HUES48 (cell line): Measurements from ENCODE around the gene C10orf71.

Source experiments
- H3K27ac ChIP-seq: one replicate; pipeline ENCODE4 v1.7.0; 2013; ENCODE audit warnings: low read depth, low read length, inconsistent platforms
- H3K27me3 ChIP-seq: 2 replicates; pipeline ENCODE4 v1.6.1; 2013; ENCODE audit warnings: mild to moderate bottlenecking, low read length; ENCODE audit not compliant: control insufficient read depth, insufficient read depth
- H3K36me3 ChIP-seq: 2 replicates; pipeline ENCODE4 v1.6.1; 2013; ENCODE audit warnings: low read length; ENCODE audit not compliant: control insufficient read depth, insufficient read depth
- H3K4me1 ChIP-seq: 2 replicates; pipeline ENCODE4 v1.6.1; 2013; ENCODE audit warnings: mild to moderate bottlenecking, low read length; ENCODE audit not compliant: control insufficient read depth, insufficient read depth
- H3K4me3 ChIP-seq: 2 replicates; pipeline ENCODE4 v1.5.1; 2013; ENCODE audit warnings: mild to moderate bottlenecking, low read depth, low read length
- H3K9ac ChIP-seq: 2 replicates; pipeline ENCODE4 v1.6.1; 2013; ENCODE audit warnings: mild to moderate bottlenecking, low read depth, low read length, moderate library complexity
- H3K9me3 ChIP-seq: 2 replicates; pipeline ENCODE4 v1.6.1; 2013; ENCODE audit warnings: low read length; ENCODE audit not compliant: control insufficient read depth, insufficient read depth

C10orf71 gene

GRCh38 chr10:49318028-49318427, 19.1 kb downstream of the C10orf71 start:
- Histone ChIP-seq H3K27me3 (no peaks in the 10 kb centered on the region), H3K36me3 (no peaks in the 10 kb centered on the region), H3K9me3 (no peaks in the 10 kb centered on the region), H3K27ac (no peak overlapping the region), H3K4me1 (no peaks in the 10 kb centered on the region), H3K9ac (no peak overlapping the region), H3K4me3 (no peak overlapping the region)

- Histone ChIP-seq H3K27me3 (no peaks in the 10 kb centered on the region), H3K27ac (no peak overlapping the region), H3K9ac (no peak overlapping the region), H3K4me3 (no peak overlapping the region), H3K4me1 (no peaks in the 10 kb centered on the region), H3K36me3 (no peaks in the 10 kb centered on the region), H3K9me3 (no peaks in the 10 kb centered on the region)
Measured at GRCh38 chr10:49318755-49319154, 19.8 kb downstream of the C10orf71 start.

- no peak overlapping the region for H3K27ac ChIP-seq
- H3K36me3 ChIP-seq: no peaks in the 10 kb centered on the region
- H3K9me3 ChIP-seq: no peaks in the 10 kb centered on the region
- H3K4me3 ChIP-seq: no peak overlapping the region
- H3K4me1 ChIP-seq: no peaks in the 10 kb centered on the region
- H3K9ac ChIP-seq: no peak overlapping the region
- H3K27me3 ChIP-seq: no peaks in the 10 kb centered on the region
Measured at GRCh38 chr10:49319206-49319605, 20.2 kb downstream of the C10orf71 start.

- Histone ChIP-seq H3K4me1 (no peaks in the 10 kb centered on the region), H3K27me3 (no peaks in the 10 kb centered on the region), H3K27ac (no peak overlapping the region), H3K36me3 (no peaks in the 10 kb centered on the region), H3K9ac (no peak overlapping the region), H3K9me3 (no peaks in the 10 kb centered on the region), H3K4me3 (no peak overlapping the region)
Measured at GRCh38 chr10:49320191-49320590, 21.2 kb downstream of the C10orf71 start.

GRCh38 chr10:49321021-49321420, 22.1 kb downstream of the C10orf71 start:
- no peaks in the 10 kb centered on the region for H3K27me3 ChIP-seq
- H3K27ac ChIP-seq: no peak overlapping the region
- H3K4me3 ChIP-seq: no peak overlapping the region
- H3K4me1 ChIP-seq: no peaks in the 10 kb centered on the region
- no peaks in the 10 kb centered on the region for H3K36me3 ChIP-seq
- H3K9me3 ChIP-seq: no peaks in the 10 kb centered on the region
- H3K9ac ChIP-seq: no peak overlapping the region

GRCh38 chr10:49322371-49323170, 23.6 kb downstream of the C10orf71 start:
- H3K27me3 ChIP-seq: no peaks in the 10 kb centered on the region
- H3K9ac ChIP-seq: no peak overlapping the region
- no peaks in the 10 kb centered on the region for H3K36me3 ChIP-seq
- no peaks in the 10 kb centered on the region for H3K4me1 ChIP-seq
- H3K27ac ChIP-seq: no peak overlapping the region
- no peak overlapping the region for H3K4me3 ChIP-seq
- H3K9me3 ChIP-seq: no peaks in the 10 kb centered on the region

- H3K27me3 ChIP-seq: no peaks in the 10 kb centered on the region
- H3K4me1 ChIP-seq: no peaks in the 10 kb centered on the region
- no peaks in the 10 kb centered on the region for H3K9me3 ChIP-seq
Measured at GRCh38 chr10:49323171-49323895, 24.4 kb downstream of the C10orf71 start.

GRCh38 chr10:49323896-49324270, 24.9 kb downstream of the C10orf71 start:
- H3K36me3 ChIP-seq: no peaks in the 10 kb centered on the region
- H3K27ac ChIP-seq: no peak overlapping the region
- no peaks in the 10 kb centered on the region for H3K4me1 ChIP-seq
- H3K4me3 ChIP-seq: no peak overlapping the region
- no peak overlapping the region for H3K9ac ChIP-seq
- H3K9me3 ChIP-seq: no peaks in the 10 kb centered on the region
- no peaks in the 10 kb centered on the region for H3K27me3 ChIP-seq

More at GRCh38 chr10:49323171-49323895, 24.4 kb downstream of the C10orf71 start:
- Histone ChIP-seq H3K9ac (no peak overlapping the region), H3K27ac (no peak overlapping the region), H3K36me3 (no peaks in the 10 kb centered on the region), H3K4me3 (no peak overlapping the region)

- H3K9me3 ChIP-seq: no peaks in the 10 kb centered on the region
- H3K4me1 ChIP-seq: no peaks in the 10 kb centered on the region
- no peaks in the 10 kb centered on the region for H3K36me3 ChIP-seq
- H3K27ac ChIP-seq: no peak overlapping the region
- H3K9ac ChIP-seq: no peak overlapping the region
- H3K27me3 ChIP-seq: no peaks in the 10 kb centered on the region
- H3K4me3 ChIP-seq: no peak overlapping the region
Measured at GRCh38 chr10:49324711-49325110, 25.7 kb downstream of the C10orf71 start.

- no peak overlapping the region for H3K27ac ChIP-seq
- no peak overlapping the region for H3K4me3 ChIP-seq
- H3K27me3 ChIP-seq: no peaks in the 10 kb centered on the region
- no peak overlapping the region for H3K9ac ChIP-seq
- H3K4me1 ChIP-seq: no peaks in the 10 kb centered on the region
- no peaks in the 10 kb centered on the region for H3K36me3 ChIP-seq
- H3K9me3 ChIP-seq: no peaks in the 10 kb centered on the region
Measured at GRCh38 chr10:49325131-49325915, 26.4 kb downstream of the C10orf71 start.
